HG03378 (cell line): ENCODE data around the gene PSAT1.
A peak's percentile ranks its signal among the peaks of the same experiment; 100 is the strongest.

Experiments used
- ATAC-seq: cut with Tn5 transposase; IDR thresholded peaks from one replicate; pipeline ENCODE4 v1.9.1; 2021; ENCODE audit warnings: mild to moderate bottlenecking, moderate library complexity; ENCODE audit not compliant: unreplicated experiment

Gene PSAT1

GRCh38 chr9:78314953-78315870 is 18.3 kb downstream of the PSAT1 start:
- ATAC-seq, result no peak

- no peak for ATAC-seq
Observed at GRCh38 chr9:78316166-78316892, 19.4 kb downstream of the PSAT1 start.

- no peak for ATAC-seq
Observed at GRCh38 chr9:78319197-78320029, 22.5 kb downstream of the PSAT1 start.

- ATAC-seq, result no peak
Observed at GRCh38 chr9:78320030-78320693, 23.2 kb downstream of the PSAT1 start.

GRCh38 chr9:78320875-78321496 is 24.1 kb downstream of the PSAT1 start:
- ATAC-seq, result no peak

GRCh38 chr9:78321505-78321904 is 24.6 kb downstream of the PSAT1 start:
- ATAC-seq, result no peak

- ATAC-seq, result no peak
Observed at GRCh38 chr9:78324068-78324650, 27.2 kb downstream of the PSAT1 start.

- ATAC-seq, result no peak
Observed at GRCh38 chr9:78324682-78325081, 27.8 kb downstream of the PSAT1 start.

GRCh38 chr9:78325343-78325742 is 28.4 kb downstream of the PSAT1 start:
- ATAC-seq, result no peak

GRCh38 chr9:78325846-78326360 is 29.0 kb downstream of the PSAT1 start:
- ATAC-seq, result no peak

- ATAC-seq, result no peak
Observed at GRCh38 chr9:78326564-78326963, 29.6 kb downstream of the PSAT1 start.

- no peak for ATAC-seq
Observed at GRCh38 chr9:78332381-78332780, 35.5 kb downstream of the PSAT1 start.

- no peak for ATAC-seq
Observed at GRCh38 chr9:78348848-78349247, 51.9 kb downstream of the PSAT1 start.

- ATAC-seq, result peak; percentile 59
Observed at GRCh38 chr9:78351816-78352215, 54.9 kb downstream of the PSAT1 start.

- ATAC-seq, result no peak
Observed at GRCh38 chr9:78354324-78354973, 57.5 kb downstream of the PSAT1 start.

GRCh38 chr9:78354989-78355388 is 58.1 kb downstream of the PSAT1 start:
- no peak for ATAC-seq

GRCh38 chr9:78356634-78357033 is 59.7 kb downstream of the PSAT1 start:
- ATAC-seq, result no peak

GRCh38 chr9:78357165-78357873 is 60.4 kb downstream of the PSAT1 start:
- ATAC-seq, result peak; percentile 74
